H1 (cell line): ENCODE data around the gene REM2. TPM values are rescaled to one million over a fixed set of nuclear protein-coding genes. Genes with fewer than 3 reads are reported as not detected.

Source experiments
- CTCF ChIA-PET: fragments of 300-600 bp; sonication (Branson Sonifier 250); formaldehyde crosslinking; loops from one replicate; lab custom pipeline; 2021; ENCODE audit not compliant: partially characterized antibody; lab: Charles Lee
- POLR2A ChIA-PET: fragments of 300-600 bp; sonication (Branson Sonifier 250); formaldehyde crosslinking; loops from one replicate; lab custom pipeline; 2021; ENCODE audit warnings: inconsistent platforms; ENCODE audit not compliant: partially characterized antibody; lab: Charles Lee
- DNase-seq, 2 experiments: peaks; one replicate each; pipeline versions ENCODE4 v3.0.0 to v3.0.0-alpha.2; 2010 to 2022; ENCODE audit warnings: low spot score in 2 of 2, low read depth in 1 of 2, mixed read lengths in 1 of 2
- FAIRE-seq: peaks from 2 replicates; lab custom pipeline; 2011; peaks lifted over from hg19 to GRCh38; lab: Jason Lieb, UNC
- H2AFZ ChIP-seq: 2 replicates; pipeline ENCODE4 v1.8.1; 2012; ENCODE audit warnings: low read length, inconsistent platforms
- H2AK5ac ChIP-seq: 2 replicates; pipeline ENCODE4 v1.6.1; 2013; ENCODE audit warnings: low read depth, low read length
- H2BK120ac ChIP-seq: replicated peaks from 2 replicates; pipeline ENCODE3; 2013; ENCODE audit warnings: low read depth, low read length, inconsistent platforms
- H2BK12ac ChIP-seq: 2 replicates; pipeline ENCODE4 v1.6.1; 2013; ENCODE audit warnings: low read depth, low read length
- H2BK15ac ChIP-seq: 2 replicates; pipeline ENCODE4 v1.6.1; 2013; ENCODE audit warnings: low read length
- H2BK20ac ChIP-seq: 2 replicates; pipeline ENCODE4 v1.6.1; 2013; ENCODE audit warnings: low read length
- H2BK5ac ChIP-seq: 2 replicates; pipeline ENCODE4 v1.6.1; 2013; ENCODE audit warnings: low read depth, low read length
- H3K14ac ChIP-seq: 2 replicates; pipeline ENCODE4 v1.6.1; 2013; ENCODE audit warnings: inconsistent platforms; ENCODE audit not compliant: insufficient read length
- H3K18ac ChIP-seq: 2 replicates; pipeline ENCODE4 v1.6.1; 2013; ENCODE audit warnings: low read length; ENCODE audit errors: extremely low read depth
- H3K23ac ChIP-seq: 2 replicates; pipeline ENCODE4 v1.6.1; 2013; ENCODE audit warnings: inconsistent platforms; ENCODE audit not compliant: insufficient read length
- H3K23me2 ChIP-seq: 2 replicates; pipeline ENCODE4 v1.6.1; 2013; ENCODE audit warnings: low read depth, low read length
- H3K27ac ChIP-seq: 2 replicates; pipeline ENCODE4 v1.6.1; 2011; ENCODE audit warnings: low read depth, low read length, inconsistent platforms
- H3K27me3 ChIP-seq, 4 experiments: replicated peaks in 1 of 4; 1 replicate in 1 of 4; 2 replicates in 3 of 4; pipeline versions ENCODE4 v1.6.1 to v1.8.1; 2011 to 2013; ENCODE audit warnings: low read length in 3 of 4, mild to moderate bottlenecking in 3 of 4, inconsistent platforms in 2 of 4, mixed read lengths in 2 of 4, moderate library complexity in 1 of 4; ENCODE audit not compliant: control insufficient read depth in 3 of 4, insufficient read depth in 3 of 4; ENCODE audit errors: extremely low read depth in 1 of 4
- H3K36me3 ChIP-seq, 4 experiments: 2 replicates each; pipeline versions ENCODE4 v1.6.1 to v1.8.1; 2011 to 2013; ENCODE audit warnings: mild to moderate bottlenecking in 4 of 4, low read length in 3 of 4, moderate library complexity in 2 of 4, control low read depth in 1 of 4, inconsistent platforms in 1 of 4; ENCODE audit not compliant: insufficient read depth in 4 of 4, control insufficient read depth in 2 of 4
- H3K4ac ChIP-seq: replicated peaks from 2 replicates; pipeline ENCODE3; 2013; ENCODE audit warnings: low read length, low read depth, mixed read lengths, inconsistent platforms; ENCODE audit not compliant: insufficient read length
- H3K4me1 ChIP-seq, 4 experiments: replicated peaks in 1 of 4; 1 replicate in 1 of 4; 2 replicates in 3 of 4; pipeline versions ENCODE4 v1.6.1 to v1.8.1; 2011 to 2013; ENCODE audit warnings: low read length in 3 of 4, inconsistent platforms in 2 of 4, mixed read lengths in 1 of 4; ENCODE audit not compliant: insufficient read depth in 4 of 4, control insufficient read depth in 3 of 4
- H3K4me2 ChIP-seq, 2 experiments: 2 replicates each; pipeline versions ENCODE4 v1.6.1 to v1.8.1; 2011 to 2013; ENCODE audit warnings: low read depth in 2 of 2, low read length in 2 of 2, control low read depth in 1 of 2, inconsistent platforms in 1 of 2, mild to moderate bottlenecking in 1 of 2; ENCODE audit not compliant: insufficient read depth in 1 of 2
- H3K4me3 ChIP-seq, 4 experiments: fragments of 200-600, 300-600 bp in 1 of 4; sonication (generic), shearing (Covaris generic), sonication (Bioruptor Twin) in 1 of 4; 2 replicates each; pipeline versions ENCODE4 v1.5.1 to v1.8.1; 2011 to 2016; ENCODE audit warnings: low read length in 4 of 4, low read depth in 3 of 4, control low read depth in 2 of 4, inconsistent platforms in 2 of 4, mild to moderate bottlenecking in 2 of 4, mixed read lengths in 1 of 4, moderate library complexity in 1 of 4; ENCODE audit not compliant: insufficient read depth in 2 of 4; ENCODE audit errors: extremely low read depth in 1 of 4
- H3K56ac ChIP-seq: replicated peaks from 2 replicates; pipeline ENCODE3; 2013; ENCODE audit warnings: low read depth, mild to moderate bottlenecking, mixed read lengths, low read length, inconsistent platforms; ENCODE audit not compliant: insufficient read length
- H3K79me1 ChIP-seq: 2 replicates; pipeline ENCODE4 v1.6.1; 2013; ENCODE audit warnings: low read depth, low read length, control low read depth
- H3K79me2 ChIP-seq, 2 experiments: 2 replicates each; pipeline versions ENCODE4 v1.6.1 to v1.8.1; 2012 to 2013; ENCODE audit warnings: low read length in 2 of 2, mild to moderate bottlenecking in 2 of 2, inconsistent platforms in 1 of 2; ENCODE audit not compliant: insufficient read depth in 2 of 2, control insufficient read depth in 1 of 2
- H3K9ac ChIP-seq, 4 experiments: replicated peaks in 1 of 4; 1 replicate in 1 of 4; 2 replicates in 3 of 4; pipeline versions ENCODE4 v1.6.1 to v1.8.1; 2011 to 2013; ENCODE audit warnings: low read depth in 3 of 4, low read length in 3 of 4, control low read depth in 2 of 4, mild to moderate bottlenecking in 2 of 4, moderate library complexity in 2 of 4, inconsistent platforms in 1 of 4; ENCODE audit errors: extremely low read depth in 1 of 4
- H3K9me3 ChIP-seq, 2 experiments: 2 replicates each; pipeline versions ENCODE4 v1.6.1 to v1.8.1; 2012 to 2013; ENCODE audit warnings: mild to moderate bottlenecking in 2 of 2, moderate library complexity in 2 of 2, control low read depth in 1 of 2, inconsistent platforms in 1 of 2, low read depth in 1 of 2, low read length in 1 of 2, mixed read lengths in 1 of 2; ENCODE audit not compliant: insufficient read depth in 2 of 2
- H4K20me1 ChIP-seq, 2 experiments: replicated peaks in 1 of 2; 2 replicates each; pipeline versions ENCODE3 to v1.8.1; 2011 to 2013; ENCODE audit warnings: inconsistent platforms in 2 of 2, low read length in 2 of 2, mild to moderate bottlenecking in 1 of 2; ENCODE audit not compliant: insufficient read depth in 2 of 2, control insufficient read depth in 1 of 2
- H4K5ac ChIP-seq: 2 replicates; pipeline ENCODE4 v1.6.1; 2013; ENCODE audit warnings: low read length, low read depth, mixed read lengths, inconsistent platforms; ENCODE audit not compliant: insufficient read length
- H4K8ac ChIP-seq: 2 replicates; pipeline ENCODE4 v1.8.0; 2013; ENCODE audit warnings: mild to moderate bottlenecking, moderate library complexity, low read length, inconsistent platforms; ENCODE audit not compliant: insufficient read depth; ENCODE audit errors: extremely low read depth
- H4K91ac ChIP-seq: replicated peaks from 2 replicates; pipeline ENCODE3; 2013; ENCODE audit warnings: low read length, mixed read lengths, inconsistent platforms; ENCODE audit not compliant: insufficient read length
- ATF2 ChIP-seq: IDR thresholded peaks from 2 replicates; pipeline ENCODE4 v1.6.1; 2012; ENCODE audit warnings: low read length, inconsistent platforms
- BACH1 ChIP-seq: IDR thresholded peaks from 2 replicates; pipeline ENCODE4 v1.6.1; 2012; ENCODE audit warnings: low read length, improper control_type of control experiment
- CHD1 ChIP-seq: IDR thresholded peaks from 2 replicates; pipeline ENCODE4 v1.6.1; 2012; ENCODE audit warnings: low read depth, low read length, improper control_type of control experiment
- WGBS, 2 experiments: shearing (Covaris generic) in 1 of 2; methylation state at CpG; one replicate each; pipeline versions ENCODE4 v1.1.6 to v1.1.7; 2013 to 2015; ENCODE audit warnings: low lambda C conversion rate in 2 of 2, mixed read lengths in 2 of 2, inconsistent platforms in 1 of 2, low coverage in 1 of 2, missing lambda C conversion rate in 1 of 2; ENCODE audit not compliant: insufficient replicate concordance in 2 of 2, insufficient coverage in 1 of 2, insufficient read length in 1 of 2; ENCODE audit errors: extremely low coverage in 1 of 2, missing lambda C conversion rate in 1 of 2; 5-methylcytosine and 5-hydroxymethylcytosine counted together
- polyA plus RNA-seq, 7 experiments: library from polyadenylated mRNA; depleted of rRNA in 3 of 7; stranded (reverse) in 5 of 7; unstranded in 2 of 7; fragments of >200 nt in 5 of 7; fragments of 200-250 nt in 2 of 7; gene quantifications; 1 replicate in 5 of 7; 2 replicates in 1 of 7; 4 replicates in 1 of 7; pipeline versions ENCODE4 v1.2.1 to v1.2.3, GENCODE V29; 2011 to 2013; ENCODE audit warnings: missing spikeins in 2 of 7, mixed read lengths in 2 of 7
- total RNA-seq: library from RNA; stranded (reverse); fragmentation: NEBNext Ultra II Directional; extraction: Animal tissue kit (Norgen Biotek cat#: 25700); gene quantifications from 2 replicates; pipeline ENCODE4 v1.2.1, GENCODE V29; 2021

The REM2 gene
- total and polyA plus RNA-seq, 2 of the 8 experiments (the other 6 are each of a cell fraction or from before 2014, with no cell fraction given): 1.00 to 1.1 TPM

GRCh38 chr14:22897357-22897756, 14.3 kb downstream of the REM2 start:
- Histone ChIP-seq H4K91ac (no peak overlapping the region), H3K27ac (no peak overlapping the region), H4K5ac (no peak overlapping the region), H2BK12ac (no peak overlapping the region), H2BK15ac (no peak overlapping the region), H3K27me3 (peaks cover 10 to 35% (median 28%) of the 10 kb centered on the region in 4 experiments), H3K9me3 (no peaks in the 10 kb centered on the region), H3K23ac (no peak overlapping the region), H3K79me2 (no peaks in the 10 kb centered on the region), H3K4me2 (no peak overlapping the region), H3K4me3 (no peak overlapping the region), H3K4me1 (peaks cover 0 to 8% (median 4%) of the 10 kb centered on the region in 4 experiments; a peak in 2 of 7 replicates), H2BK20ac (no peak overlapping the region), H3K18ac (no peak overlapping the region), H2AK5ac (no peak overlapping the region), H3K56ac (no peak overlapping the region), H2BK5ac (no peak overlapping the region), H3K4ac (no peak overlapping the region), H3K23me2 (no peaks in the 10 kb centered on the region), H3K14ac (no peak overlapping the region), H4K20me1 (peaks cover 5 to 10% of the 10 kb centered on the region in 2 experiments), H4K8ac (no peak overlapping the region), H3K79me1 (no peaks in the 10 kb centered on the region), H2AFZ (no peak overlapping the region), H2BK120ac (no peak overlapping the region), H3K36me3 (peaks cover 6 to 16% (median 14%) of the 10 kb centered on the region in 4 experiments; a peak in 6 of 8 replicates), H3K9ac (no peak overlapping the region)
- no peak for TF ChIP-seq BACH1
- TF ChIP-seq CHD1: no peak
- TF ChIP-seq ATF2: no peak
- CTCF ChIA-PET: interaction anchor here (0.6 to 14.2 kb wide), 10 partner anchors 11 to 85 kb away, joined by 3 to 158 read pairs (median 6); partner anchors contain the start of genes LRP10 and REM2
- DNase-seq (no peak), FAIRE-seq (no peak)
- POLR2A ChIA-PET: interaction anchor here (0.8 to 4.2 kb wide), 8 partner anchors 9 to 56 kb away, joined by 3 to 14 read pairs (median 4); no protein-coding TSS in a partner anchor
- WGBS, 2 experiments: 88% methylated on average over 1 of the region's 1 CpG; no CpG with 5 or more reads in 1 of the 2 experiments
